T-helper 2 cell (primary cell): ENCODE measurements around the gene LCE1E.

Experiments
- DNase-seq, 5 experiments: peaks; one replicate each; pipeline versions ENCODE4 v3.0.0 to v3.0.0-alpha.2; 2012 to 2022

The LCE1E gene

GRCh38 chr1:152783095-152783494 is 3.0 kb upstream of the LCE1E start:
- DNase-seq: no peak

- DNase-seq: no peak
Measured at GRCh38 chr1:152795686-152796085, 9.6 kb downstream of the LCE1E start.

- DNase-seq: no peak
Measured at GRCh38 chr1:152796421-152796820, 10.4 kb downstream of the LCE1E start, which contains the start of gene LCE1D. Gene LCE1D, plus strand, starts transcription at chr1:152796721. Its CDS starts 1,074 bp downstream, at chr1:152797795.

GRCh38 chr1:152801333-152801732 is 15.3 kb downstream of the LCE1E start:
- no peak for DNase-seq

DNA sequence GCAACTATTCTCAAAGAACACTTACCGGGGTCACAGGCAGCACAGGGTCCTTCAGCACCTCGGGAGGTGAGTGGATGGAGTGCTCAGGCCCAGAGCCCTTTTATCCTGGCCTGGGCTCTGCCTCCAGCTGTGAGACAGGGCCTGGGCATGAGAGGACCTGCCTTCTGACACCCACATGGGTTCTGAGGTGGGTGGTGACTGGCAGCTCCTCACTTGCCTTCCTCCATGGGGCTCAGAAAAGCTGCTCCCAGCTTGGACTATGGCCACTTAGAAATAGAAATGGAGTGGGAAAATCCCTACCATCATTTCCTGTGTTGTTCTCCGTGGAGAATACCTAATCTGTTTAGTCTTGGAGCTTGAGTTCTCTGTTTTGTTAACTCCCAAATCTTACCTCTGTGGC is 20.5 kb downstream of the LCE1E start, which contains the start of gene LCE1C:
Gene LCE1C, minus strand, starts transcription at position 76 of the 400 bp plus-strand sequence. CDS start 1,173 bp downstream, outside the sequence.
- no peak for DNase-seq

GRCh38 chr1:152811050-152811449 is 25.0 kb downstream of the LCE1E start:
- DNase-seq: no peak

DNA sequence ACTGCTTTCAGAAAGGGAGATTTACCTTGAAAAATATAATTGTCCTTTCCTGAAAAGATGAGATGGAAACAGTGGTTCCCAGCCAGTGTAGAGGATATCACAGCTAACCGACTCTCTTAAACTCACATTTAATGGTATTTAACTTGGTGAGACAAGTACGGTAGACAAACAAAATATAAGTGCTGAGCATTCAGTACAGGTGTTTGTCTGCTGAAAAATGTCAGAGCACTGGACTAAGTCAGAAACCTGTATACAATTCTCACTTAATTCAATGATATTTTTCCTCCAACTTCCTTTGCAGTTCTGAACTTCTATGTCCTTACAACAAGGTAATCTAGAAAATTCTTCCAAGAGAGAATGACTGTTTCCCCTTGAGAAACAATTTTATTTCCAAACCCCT is 25.6 kb downstream of the LCE1E start, which contains the start of gene LCE1B:
Gene LCE1B, plus strand, starts transcription at position 301 of the 400 bp plus-strand sequence. CDS start 476 bp downstream, outside the sequence.
- DNase-seq: no peak

GRCh38 chr1:152817309-152817708 is 31.3 kb downstream of the LCE1E start:
- no peak for DNase-seq

- DNase-seq: no peak
Measured at GRCh38 chr1:152823294-152823693, 37.2 kb downstream of the LCE1E start.

DNA sequence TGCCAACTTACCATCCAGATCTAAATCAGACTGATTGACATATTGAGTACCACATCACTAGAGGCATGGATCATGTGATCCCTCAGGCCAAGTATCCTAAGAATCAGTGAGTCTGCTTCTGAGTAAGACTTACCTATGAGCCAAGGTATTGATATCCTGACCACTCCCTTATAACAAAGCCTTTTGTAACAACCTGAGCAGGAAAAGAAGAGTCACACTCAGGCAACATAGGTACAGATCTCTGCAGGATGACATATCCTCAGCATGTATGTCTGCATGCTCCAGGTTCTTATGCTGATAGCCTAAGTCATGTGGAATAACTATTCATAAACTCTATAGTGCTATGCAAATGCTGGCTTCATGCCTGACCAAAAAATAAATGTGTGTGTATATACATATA is 38.9 kb downstream of the LCE1E start:
- no peak for DNase-seq

DNA sequence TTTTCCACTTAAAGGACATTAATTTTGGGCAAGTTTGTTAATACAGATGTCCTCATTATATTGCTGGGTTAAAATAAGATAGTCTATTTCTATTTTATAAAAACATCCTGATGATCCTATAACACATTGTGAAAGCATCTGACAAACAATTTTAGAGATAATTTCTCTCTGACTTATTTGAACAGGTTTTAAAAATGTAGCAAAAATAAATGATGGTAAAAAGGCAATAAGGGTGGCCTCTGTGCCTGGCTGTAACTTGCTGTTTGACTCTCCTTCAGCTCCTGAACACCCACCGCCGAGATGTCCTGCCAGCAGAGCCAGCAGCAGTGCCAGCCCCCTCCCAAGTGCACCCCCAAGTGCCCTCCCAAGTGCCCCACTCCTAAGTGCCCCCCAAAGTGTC is 41.1 kb downstream of the LCE1E start, which contains the start of gene LCE1A:
Gene LCE1A, plus strand, starts transcription at position 301 of the 400 bp plus-strand sequence. Its CDS starts 0 bp downstream, at position 301.
- no peak for DNase-seq

- no peak for DNase-seq
Measured at GRCh38 chr1:152836870-152837269, 50.8 kb downstream of the LCE1E start.
